ENCODE results near the gene TBC1D7. TPM values are rescaled to one million over a fixed set of nuclear protein-coding genes. Genes with fewer than 3 reads are reported as not detected.

Gene TBC1D7
- polyA plus RNA-seq, result 10 to 100 TPM in 1 of 3 donors, 1 to 10 TPM in 2; 6.6 to 10.8 (median 9.2) TPM

DNA sequence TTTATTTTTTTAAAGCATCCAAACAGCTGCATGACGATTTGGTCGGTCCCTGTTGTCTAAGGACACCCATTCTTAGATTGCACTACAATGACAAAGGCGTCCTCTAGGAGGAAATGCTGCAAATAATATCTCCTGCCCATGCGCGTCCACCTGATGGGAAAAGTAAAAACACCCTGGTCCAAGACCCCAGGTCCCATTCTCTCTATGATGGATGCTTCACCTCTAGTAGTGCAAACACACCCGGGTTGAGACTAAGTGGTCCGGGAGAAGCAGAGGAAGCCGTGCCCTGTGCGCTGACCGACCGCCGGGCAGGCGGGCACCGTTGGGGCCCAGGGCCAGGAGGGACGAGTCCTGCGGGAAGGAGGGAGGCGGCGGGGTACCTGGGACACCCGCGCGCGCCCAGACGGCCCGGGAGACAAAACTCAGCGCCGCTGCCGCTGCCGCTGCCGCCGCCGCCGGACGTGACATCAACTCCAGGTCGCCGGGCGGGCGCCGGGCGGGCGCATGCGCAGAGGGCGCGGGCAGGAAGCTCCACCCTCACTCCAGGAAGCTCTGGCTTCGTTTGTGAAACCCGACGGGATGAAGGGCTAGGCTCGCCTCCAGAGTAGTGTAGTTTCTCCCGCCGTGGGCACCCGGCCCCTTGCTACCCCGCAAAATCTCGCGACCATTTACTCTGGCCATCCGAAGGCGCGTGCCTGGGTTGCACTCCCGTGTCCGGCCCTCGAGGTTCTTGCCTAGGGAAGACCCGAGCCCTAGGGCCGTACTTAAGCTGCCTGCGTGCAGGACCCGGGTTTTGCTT is at the start of gene TBC1D7:
TBC1D7 (minus strand) TSS at position 462 of the 799 bp plus-strand sequence. CDS start 1,639 bp downstream, outside the sequence.
- 0 to 1% (median 1%) methylated on average over 56 to 63 of the region's 63 CpGs for WGBS, 3 donors
- peak within 1 kb of the TSS; percentile 71 for H3K27ac ChIP-seq (ENCODE audit: low read depth, low read length)

DNA sequence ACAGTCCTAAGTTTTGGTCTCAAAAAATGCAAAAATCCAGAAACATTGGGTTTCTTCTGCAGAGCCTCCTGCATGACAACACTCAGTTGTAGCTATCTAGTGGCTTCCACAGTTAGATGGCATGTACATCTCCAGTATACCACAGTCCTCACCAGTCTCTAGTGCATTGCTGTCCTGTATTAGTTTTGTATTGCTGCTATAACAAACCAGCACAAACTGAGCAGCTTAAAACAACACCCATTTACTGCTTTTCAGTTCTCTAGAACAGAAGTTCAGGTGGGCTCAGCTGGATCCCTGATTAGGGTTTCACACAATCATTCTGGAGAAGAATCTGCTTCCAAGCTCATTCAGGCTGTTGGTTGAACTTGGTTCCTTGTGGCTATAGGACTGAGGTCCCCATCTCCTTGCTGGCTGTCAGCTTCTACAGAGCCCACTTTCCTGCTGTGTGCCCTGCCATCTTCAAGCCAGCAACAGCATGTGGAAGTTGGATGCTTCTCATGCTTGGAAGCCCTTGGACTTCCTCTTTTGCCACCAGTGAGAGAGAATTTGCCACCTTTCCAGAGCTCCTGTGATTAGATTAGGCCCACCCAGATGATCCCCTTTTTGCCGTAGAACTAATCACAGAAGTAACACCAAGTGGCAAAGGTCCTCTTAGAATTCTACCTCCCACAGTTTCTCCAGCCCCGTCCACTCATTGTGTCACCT is 48.9 kb upstream of the TBC1D7 start:
- H3K27ac ChIP-seq (ENCODE audit: low read depth, low read length), result no peak overlapping the region
- 79 to 94% (median 85%) methylated on average over 2 of the region's 2 CpGs for WGBS, 3 donors

DNA sequence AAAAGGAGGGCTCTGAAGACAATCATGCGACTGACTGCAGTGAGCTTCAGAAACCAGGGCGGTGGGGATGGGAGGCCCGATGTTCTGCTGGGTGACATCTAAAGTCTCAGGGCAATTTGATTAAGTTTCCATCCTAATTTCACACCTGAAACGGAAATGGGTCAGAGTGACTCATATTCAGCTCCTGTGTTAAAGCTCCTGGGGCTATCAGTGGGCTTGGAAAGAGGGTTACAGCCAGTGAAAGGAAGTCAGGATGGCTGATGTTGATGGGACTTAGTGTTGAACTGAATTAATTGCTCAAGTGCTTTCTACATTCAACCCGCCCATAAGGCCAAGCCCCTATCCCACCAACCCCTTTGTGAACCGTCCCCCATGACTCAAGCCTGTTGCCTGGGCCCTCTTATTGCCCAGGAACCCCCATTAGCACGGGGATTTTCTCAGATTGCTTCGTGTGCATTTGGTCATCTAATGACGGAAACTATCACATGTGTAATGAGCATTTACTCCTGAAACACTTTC is 47.1 kb upstream of the TBC1D7 start:
- WGBS, 3 donors, result 79 to 86% (median 80%) methylated on average over 9 of the region's 9 CpGs

DNA sequence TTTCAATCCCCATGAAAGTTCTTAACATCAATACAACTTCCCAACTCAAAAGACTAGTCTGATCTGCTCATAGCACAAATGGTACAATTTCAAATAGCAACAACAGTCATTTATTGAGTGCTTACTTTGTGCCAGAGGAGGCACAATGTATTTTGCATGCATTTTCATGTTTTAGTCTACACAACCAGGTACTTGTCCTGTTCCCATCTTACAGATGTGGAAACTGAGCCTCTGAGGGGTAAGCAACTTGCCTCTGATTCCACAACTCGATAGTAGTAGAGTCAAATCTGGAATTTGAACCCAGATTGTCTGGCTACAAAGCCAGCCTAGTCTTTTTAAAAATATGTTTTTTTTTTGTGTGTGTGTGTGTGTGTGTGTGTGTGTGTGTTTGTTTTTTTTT is 45.6 kb upstream of the TBC1D7 start:
- 88 to 95% (median 89%) methylated on average over 1 of the region's 1 CpG for WGBS, 3 donors
- H3K27ac ChIP-seq (ENCODE audit: low read depth, low read length), result no peak overlapping the region

More for the DNA sequence above, 47.1 kb upstream of the TBC1D7 start:
- no peak overlapping the region for H3K27ac ChIP-seq (ENCODE audit: low read depth, low read length)

DNA sequence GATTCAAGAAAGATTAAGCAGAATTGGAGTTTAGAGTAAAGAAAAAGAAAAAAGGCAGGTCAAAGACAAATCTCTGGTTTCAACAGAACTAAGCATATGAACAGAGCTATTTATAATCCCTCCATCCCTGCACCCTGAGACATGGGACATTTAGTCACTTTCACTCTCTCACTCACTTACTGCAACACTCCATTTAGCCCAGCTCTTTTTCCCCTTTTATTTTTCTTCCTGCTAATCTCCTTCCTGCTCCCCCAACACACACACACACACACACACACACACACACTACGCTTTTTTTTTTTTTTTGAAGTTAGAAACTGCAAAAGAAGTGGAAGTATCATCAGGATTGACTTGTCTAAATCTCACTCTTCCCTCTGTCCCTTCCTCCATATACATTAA is 45.1 kb upstream of the TBC1D7 start:
- no peak overlapping the region for H3K27ac ChIP-seq (ENCODE audit: low read depth, low read length)
- 13 to 100% (median 80%) methylated on average over 1 of the region's 1 CpG for WGBS, 3 donors

DNA sequence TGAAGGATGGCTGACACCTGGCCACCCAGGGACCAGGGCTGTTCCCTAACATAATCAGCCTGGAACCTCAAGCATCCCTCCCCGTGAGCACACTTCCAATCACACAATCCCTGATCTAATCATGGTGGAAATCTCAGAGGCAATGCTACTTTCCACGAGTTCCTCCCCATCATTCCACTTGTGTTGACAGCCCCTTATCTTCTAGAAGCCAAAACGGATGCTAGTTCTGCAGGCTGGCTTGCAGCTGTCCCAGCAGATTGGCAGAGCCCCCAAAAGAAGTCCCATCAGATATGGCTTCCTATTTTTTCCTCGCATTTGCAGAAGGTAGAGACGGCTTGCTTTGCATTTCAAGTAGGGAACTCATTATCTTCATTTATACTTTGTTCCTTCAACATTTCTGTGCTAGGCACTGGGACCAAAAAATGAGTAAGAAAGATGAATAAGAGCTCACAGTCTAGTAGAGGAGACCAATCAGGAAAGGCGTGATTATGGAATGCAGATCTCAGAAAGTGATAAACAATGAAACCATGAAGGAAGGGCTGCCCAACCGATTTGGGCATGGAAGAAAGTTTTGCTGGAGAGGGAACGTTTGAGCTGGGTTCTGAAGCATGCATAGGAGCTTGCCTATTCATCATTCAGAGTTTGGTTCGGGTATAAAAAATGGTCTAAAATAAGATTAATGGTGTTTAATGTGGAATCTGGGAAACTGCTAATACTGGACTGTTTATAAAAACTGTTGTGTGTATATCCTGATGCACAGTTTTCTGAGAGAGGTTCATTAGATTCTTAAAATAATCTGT is 44.6 kb upstream of the TBC1D7 start:
- no peak overlapping the region for H3K27ac ChIP-seq (ENCODE audit: low read depth, low read length)
- WGBS, 3 donors, result 64 to 78% (median 65%) methylated on average over 9 of the region's 9 CpGs

DNA sequence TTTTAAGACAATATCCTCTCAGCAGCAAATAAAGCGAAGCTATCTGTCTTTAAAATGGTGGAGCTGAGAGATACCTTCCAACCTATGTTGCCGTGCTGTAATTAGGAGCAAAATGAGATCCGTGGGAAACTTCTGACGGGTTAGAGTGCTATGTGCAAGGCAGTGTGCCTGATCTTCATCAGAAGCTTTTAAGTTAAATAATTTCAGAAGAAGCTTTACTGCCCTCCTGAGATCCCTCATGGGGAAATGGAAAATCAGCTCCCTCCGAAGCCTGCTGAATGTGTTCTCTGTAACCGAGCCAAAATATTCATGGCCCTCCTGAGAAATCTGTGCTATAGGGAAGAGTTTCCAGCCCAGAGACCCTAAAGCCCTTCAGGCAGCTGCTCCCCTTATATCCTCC is 43.7 kb upstream of the TBC1D7 start:
- WGBS, 3 donors, result 66 to 77% (median 72%) methylated on average over 6 of the region's 6 CpGs
- H3K27ac ChIP-seq (ENCODE audit: low read depth, low read length), result no peak overlapping the region

DNA sequence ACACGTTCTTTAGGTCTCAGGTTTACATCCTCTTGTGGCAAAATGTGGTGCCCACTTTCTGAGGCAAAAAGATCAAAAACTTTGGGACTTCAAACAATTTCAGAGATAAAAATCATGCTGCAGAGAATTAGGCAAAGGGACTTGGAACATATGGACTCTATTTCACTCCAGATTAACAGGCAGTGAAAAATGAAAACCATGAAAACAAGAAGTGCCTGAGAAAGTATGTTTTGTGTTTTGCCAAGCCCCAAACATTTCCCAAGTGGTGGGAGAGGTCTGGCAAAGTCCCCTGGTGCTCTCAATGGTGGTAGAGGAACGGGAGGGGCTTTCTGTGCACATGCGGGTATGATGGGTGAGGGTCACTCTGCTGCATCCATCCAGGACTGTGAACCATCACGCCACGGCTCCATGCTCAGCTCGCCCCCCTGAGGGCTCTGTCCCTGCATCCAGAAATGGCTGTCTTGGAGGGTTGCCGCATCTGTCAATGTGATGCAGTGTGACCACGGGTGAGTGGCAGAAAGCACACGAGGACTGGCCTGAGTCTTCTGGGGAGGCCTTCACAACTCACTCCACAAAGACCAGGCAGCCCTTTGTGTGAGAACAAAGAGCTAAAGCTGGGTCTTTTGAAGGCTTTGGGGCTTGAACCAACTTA is 43.2 kb upstream of the TBC1D7 start:
- WGBS, 3 donors, result 82 to 89% (median 86%) methylated on average over 9 of the region's 9 CpGs
- H3K27ac ChIP-seq (ENCODE audit: low read depth, low read length), result no peak overlapping the region

DNA sequence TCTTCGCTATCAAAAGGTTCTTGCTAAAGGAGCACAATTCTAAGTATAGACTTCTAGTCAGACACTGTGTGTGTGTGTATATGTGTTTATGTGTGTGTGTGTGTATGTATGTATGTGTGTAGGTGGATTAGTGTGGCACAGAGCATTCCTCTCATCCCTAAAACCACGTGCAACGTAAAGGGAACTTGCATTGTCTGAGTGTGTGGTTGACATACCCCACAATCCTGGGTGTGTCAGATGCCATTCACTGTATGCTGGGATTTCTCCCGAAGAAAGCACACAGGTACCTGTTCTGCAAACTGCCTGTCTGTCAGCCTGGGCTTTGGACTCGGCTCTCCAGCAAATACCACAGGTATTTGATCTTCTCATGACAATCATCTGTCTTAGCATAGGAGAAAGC is 42.3 kb upstream of the TBC1D7 start:
- H3K27ac ChIP-seq (ENCODE audit: low read depth, low read length), result no peak overlapping the region
- WGBS, 3 donors, result 78 to 92% (median 85%) methylated on average over 5 of the region's 5 CpGs

DNA sequence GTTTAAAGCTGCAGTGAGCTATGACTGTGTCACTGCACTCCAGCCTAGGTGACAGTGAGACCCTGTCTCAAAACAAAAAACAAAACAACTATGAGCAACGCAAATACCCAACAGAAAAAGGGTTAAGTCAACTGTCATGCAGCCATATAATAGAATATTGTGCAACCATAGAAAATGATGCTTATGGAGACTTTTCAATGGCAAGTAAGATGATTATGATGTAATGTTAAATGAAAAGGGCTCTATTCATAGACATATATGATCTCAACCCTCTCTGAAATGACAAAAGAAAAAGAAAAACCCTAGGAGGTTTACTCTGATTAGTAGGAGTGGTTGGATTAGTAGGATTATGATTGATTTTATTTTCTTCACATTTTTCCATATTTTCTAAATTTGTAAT is 41.3 kb upstream of the TBC1D7 start:
- no peak overlapping the region for H3K27ac ChIP-seq (ENCODE audit: low read depth, low read length)
- WGBS, 3 donors, result 0 to 100% (median 0%) methylated on average over 1 of the region's 1 CpG

DNA sequence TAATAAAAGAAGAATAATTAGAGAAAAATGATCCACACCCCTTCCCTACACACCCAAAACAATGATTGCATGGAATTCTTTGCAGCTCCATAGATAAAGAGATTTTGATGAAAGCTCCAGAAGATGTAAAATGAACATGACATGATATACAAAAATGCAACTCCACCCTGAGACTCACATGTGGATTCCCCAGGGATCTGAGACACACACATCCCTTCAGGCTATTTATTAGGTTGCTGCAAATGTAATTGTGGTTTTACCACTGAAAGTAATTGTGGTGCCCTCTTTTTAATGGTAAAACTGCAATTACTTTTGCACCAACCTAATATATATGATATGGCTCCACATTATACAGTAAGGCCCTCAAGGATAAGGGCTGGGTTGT is 40.4 kb upstream of the TBC1D7 start:
- H3K27ac ChIP-seq (ENCODE audit: low read depth, low read length), result no peak overlapping the region

DNA sequence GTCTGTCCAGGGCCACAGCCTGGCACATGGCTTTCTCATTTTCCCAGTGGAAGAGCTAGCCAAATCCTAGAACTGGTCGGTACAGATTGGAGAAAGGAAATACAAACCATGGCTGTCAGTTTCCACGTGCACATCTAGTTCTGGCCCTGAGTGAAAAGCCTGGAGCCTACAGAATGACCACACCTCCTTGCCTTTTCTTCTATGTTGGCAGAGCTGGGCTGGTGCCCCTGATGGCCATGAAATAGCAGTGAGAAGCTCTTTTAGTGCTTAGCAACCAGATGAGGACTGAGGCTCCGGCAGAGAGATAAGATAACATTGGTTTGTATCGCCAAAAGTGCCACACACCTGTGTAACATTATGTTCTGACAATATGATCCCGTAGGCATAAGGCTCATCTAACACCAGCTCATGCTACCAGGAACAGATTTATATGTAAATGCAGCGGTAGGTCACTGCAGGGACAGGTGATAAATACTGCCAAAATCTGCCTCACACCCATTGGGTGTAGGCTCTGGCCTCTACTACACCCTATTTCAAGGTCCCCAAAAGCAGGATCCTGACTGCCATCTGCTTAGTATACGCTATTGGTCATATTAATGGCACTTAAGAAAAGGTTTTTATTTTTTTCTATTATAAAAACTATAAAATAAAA is 39.9 kb upstream of the TBC1D7 start:
- whole genome bisulfite sequencing, 3 donors, result 45 to 80% (median 79%) methylated on average over 7 of the region's 7 CpGs
- H3K27ac ChIP-seq (ENCODE audit: low read depth, low read length), result no peak overlapping the region

DNA sequence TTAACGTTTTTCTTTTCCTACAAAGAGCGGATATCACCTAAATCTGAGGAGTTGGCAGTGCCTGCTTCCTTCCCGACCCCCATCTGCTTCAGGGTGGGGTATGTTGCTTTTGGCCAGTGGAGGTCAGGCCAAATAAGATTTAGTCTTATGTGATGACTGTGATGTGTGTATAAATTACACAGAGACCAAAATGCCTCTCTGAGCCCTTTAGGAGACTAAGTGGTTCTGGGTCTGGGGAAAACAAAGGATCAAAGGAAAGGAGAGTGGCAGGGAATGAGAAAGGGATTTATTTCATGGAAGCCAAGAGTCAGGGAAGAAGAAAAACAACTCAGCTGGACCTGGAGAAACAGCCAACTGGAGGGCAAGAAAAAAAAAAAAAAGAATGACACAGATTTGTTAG is 39.1 kb upstream of the TBC1D7 start:
- WGBS, 3 donors, result 47 to 55% (median 51%) methylated on average over 3 of the region's 3 CpGs
- no peak overlapping the region for H3K27ac ChIP-seq (ENCODE audit: low read depth, low read length)

DNA sequence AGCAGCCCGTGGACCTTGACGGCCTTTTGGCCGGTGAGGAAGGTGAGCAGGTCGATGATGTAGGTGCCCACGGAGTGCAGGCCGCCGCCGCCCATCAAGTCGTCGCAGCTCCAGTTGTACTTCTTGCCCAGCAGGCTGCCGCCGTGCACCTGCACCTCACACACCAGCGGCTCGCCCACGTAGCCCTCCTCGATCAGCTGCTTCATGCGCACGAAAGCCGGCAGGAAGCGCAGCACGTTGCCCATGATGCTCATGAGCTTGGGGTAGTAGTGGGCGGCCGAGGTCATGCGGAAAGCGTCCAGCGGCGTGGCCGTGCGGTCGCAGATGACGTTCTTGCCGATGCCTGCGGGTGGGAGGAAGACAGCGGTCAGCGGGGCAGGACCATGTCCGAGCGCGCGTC is 37.0 kb upstream of the TBC1D7 start:
- H3K27ac ChIP-seq (ENCODE audit: low read depth, low read length), result no peak overlapping the region
- WGBS, 3 donors, result 96 to 98% (median 97%) methylated on average over 39 of the region's 39 CpGs

DNA sequence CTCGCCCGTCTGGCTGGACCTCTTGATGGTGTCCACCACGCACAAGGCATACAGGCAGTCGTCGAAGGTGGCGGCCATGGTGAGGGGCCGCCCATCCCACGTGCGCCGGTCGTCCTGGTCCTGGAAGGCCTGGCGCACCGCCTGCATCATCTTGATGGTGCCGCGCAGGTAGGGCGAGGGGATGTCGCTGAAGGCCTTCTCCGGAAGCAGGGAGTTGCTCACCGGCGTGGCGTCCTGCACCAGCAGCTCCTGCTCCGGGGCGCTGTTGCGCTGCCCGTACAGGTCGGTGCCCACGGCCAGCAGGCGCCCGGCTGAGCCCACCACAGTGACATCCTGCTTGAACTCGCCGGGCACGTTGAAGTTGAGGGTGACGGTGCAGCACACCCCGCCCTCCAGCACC is 36.5 kb upstream of the TBC1D7 start:
- no peak overlapping the region for H3K27ac ChIP-seq (ENCODE audit: low read depth, low read length)
- WGBS, 3 donors, result 98 to 99% (median 98%) methylated on average over 31 to 34 of the region's 34 CpGs

DNA sequence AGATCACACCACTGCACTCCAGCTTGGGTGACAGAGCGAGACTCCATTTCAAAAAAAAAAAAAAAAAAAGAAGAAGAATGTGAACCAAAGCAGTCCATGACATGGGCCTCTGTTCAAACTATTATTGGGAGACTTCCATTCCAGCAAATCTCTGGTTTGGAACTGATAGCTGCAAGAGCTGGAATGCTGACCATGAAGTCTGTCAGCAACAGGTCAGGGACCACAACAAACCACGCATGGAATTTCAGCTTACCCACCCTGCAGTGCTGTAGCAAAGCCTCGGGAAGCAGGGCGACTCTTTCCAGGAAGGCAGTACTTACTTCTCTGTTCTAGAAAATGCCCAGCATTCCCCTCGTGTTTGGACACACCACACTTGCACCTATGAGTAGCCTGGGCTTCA is 34.1 kb upstream of the TBC1D7 start:
- WGBS, 3 donors, result 78 to 86% (median 80%) methylated on average over 4 to 5 of the region's 5 CpGs
- H3K27ac ChIP-seq (ENCODE audit: low read depth, low read length), result no peak overlapping the region

DNA sequence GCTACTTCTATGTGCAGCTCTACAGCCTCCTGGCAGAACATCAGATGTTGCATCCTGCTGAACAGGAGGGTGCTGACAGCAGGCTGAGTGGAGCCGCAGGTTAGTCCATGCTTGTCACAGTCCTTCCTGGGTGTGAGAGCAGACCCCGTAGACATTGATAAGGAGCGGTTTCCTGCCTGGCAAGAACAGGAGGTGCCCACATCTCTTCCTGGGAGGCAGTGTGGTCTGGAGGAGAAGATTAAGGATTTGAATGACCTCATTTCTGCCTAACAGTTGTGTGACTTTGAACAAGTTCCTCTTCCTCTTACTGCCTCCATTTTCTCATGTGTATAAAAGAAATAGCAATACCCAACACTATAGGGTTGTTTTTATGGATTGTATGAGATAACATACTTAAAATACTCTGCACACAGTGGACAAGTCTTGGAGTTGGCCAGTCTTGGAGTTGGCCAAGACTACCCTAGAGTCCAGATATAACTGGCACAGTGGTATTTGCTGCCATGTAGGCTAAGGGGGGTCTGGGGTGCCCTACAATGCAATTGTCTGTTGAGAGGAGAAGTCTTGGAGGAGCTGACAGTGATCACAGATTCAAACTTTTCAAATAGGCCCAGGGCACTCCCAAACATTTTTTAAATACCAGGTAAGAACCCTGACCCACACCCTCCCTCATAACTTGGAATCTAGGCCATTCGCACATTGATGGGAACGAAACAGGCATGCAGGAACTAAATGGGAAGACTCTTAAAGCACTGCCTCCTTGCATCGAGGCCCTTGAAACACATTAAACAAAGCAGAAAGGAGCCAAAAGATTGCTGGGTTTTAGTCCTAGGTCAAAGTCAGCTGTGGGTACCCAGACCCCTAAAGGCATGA is 32.6 kb upstream of the TBC1D7 start:
- H3K27ac ChIP-seq (ENCODE audit: low read depth, low read length), result no peak overlapping the region
- WGBS, 3 donors, result 67 to 82% (median 80%) methylated on average over 6 of the region's 6 CpGs

All from adipose tissue (tissue), 3 donors.